Retina (tissue), 1 donor: ENCODE data around the gene SMG6.

Source experiments
- DNase-seq: peaks from one replicate; pipeline ENCODE4 v3.0.0-alpha.2; 2016

The SMG6 gene

DNA sequence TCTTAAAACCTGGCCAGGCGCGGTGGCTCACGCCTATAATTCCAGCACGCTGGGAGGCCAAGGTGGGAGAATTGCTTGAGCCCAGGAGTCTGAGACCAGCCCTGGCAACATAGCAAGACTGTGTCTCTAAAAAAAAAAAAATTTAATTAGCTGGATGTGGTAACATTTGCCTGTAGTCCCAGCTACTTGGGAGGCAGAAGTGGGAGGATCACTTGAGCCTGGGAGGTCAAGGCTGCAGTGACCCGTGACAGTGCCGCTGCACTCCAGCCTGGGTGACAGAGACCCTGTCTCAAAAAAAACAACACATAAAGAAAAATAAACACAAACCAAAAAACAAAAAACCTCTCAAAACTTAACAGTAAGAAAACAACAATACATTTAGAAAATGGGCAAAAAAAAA, 106.3 kb downstream of the SMG6 start:
- DNase-seq, result peak; percentile 13

DNA sequence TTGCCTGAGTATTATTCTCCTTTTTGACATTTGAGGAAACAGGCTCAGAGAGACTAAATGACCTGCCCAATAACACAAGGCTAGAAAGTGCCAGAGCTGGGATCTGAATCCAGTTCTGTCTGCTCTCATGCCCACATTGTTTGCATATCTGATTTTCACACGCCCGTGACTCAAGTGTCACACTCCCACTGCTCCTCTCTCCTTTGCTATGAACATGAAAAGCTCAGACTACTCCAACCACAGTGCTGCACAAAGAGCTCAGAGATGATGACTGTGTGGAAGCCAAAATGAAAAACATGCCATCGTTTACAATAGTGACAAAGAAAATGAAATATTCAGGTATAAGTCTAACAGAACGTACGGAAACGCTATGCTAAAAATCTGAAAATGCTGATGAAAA, 107.9 kb downstream of the SMG6 start:
- no peak for DNase-seq

DNA sequence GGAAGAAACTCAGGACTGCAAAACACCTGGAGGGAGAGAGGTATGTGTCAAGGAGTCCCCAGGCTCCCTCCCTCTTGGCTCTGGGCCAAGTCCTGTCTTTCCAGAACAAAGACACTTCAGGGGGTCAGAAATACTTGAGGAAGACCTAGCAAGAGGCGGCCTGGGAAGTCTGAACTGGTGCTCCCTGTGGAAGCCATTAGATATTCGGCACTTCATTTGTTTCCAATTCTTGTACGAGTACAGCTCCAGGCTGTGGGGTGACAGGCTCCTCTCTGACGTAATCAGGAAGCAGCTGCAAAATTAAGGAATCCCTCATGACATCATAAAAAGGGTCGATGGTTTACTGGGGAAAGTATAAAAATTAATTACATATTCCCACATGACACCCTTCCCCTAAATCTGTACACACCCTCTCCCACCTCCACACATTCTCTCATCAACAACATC, 108.7 kb downstream of the SMG6 start:
- no peak for DNase-seq

DNA sequence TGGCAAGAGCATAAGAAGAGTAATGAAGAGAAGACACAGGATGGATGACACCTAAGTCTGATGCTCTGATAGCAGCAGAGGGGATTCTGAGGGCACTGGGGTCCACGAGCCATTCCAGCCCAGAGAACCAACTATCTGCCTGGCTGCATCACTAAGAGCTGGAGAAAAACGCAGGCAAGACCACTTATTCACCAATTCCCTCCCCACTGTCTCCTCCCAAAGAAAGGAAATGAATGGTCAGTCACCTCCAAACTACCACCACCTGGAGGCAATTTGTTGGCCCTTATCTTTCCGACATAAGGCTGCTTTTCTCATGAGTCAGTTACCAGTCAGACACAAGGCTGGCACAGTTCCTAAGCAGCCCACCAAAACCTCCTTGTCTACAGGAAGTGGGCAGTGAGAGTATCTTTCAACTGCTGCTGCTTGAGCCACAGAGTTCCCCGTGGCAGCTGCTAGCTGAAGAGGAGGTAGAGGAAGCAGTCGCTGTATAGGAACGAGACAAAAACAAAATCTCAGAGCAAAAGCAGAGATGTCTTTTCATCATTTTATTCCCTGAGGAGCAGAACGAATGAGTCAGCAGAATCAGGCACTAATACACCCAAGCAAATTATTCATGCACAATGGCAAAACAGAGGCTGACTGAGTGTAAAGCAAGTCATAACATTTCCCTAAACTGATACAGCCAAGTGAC, 111.1 kb downstream of the SMG6 start:
- no peak for DNase-seq

- DNase-seq, result no peak
These were observed 111.8 kb downstream of the SMG6 start for GRCh38 chr17:2191785-2192184.

GRCh38 chr17:2191227-2191626, 112.4 kb downstream of the SMG6 start:
- no peak for DNase-seq

- DNase-seq, result no peak
These were observed 113.6 kb downstream of the SMG6 start for GRCh38 chr17:2190014-2190413.

DNA sequence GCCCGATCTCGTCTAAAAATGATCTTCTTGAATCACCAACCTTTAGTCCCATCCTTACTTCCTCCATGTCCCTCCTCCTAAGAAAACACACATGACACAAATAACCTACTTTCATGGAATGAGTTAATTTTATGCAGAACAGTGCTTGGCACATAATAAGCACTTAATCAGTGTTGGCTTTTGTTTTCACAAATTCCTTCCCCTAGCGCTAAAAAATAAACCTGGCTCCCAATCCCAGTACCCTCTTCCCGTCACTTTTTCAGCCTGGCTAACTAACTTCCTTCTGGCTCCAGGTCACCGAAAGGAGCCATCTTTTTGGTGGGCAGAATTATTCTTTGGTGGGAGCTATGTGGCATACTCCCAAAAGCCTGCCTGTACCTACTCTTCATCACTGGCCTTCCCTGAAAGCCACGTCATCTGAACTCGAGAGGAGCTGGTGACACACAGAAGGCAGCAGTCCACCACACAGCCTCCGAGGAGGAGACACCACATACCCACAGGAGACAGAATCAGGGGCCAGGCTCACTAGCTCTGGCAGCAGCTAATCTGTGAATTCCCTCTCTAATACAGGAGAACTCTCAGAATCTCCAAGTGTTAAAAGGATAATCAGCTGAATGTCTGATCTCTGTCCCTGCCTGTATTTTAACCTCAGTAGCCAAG, 114.5 kb downstream of the SMG6 start:
- DNase-seq, result no peak

- DNase-seq, result no peak
These were observed 115.8 kb downstream of the SMG6 start for GRCh38 chr17:2187758-2188157.

GRCh38 chr17:2186937-2187336, 116.6 kb downstream of the SMG6 start:
- DNase-seq, result no peak

- no peak for DNase-seq
These were observed 118.3 kb downstream of the SMG6 start for GRCh38 chr17:2184993-2185931.

- no peak for DNase-seq
These were observed 120.2 kb downstream of the SMG6 start for GRCh38 chr17:2183346-2183745.

DNA sequence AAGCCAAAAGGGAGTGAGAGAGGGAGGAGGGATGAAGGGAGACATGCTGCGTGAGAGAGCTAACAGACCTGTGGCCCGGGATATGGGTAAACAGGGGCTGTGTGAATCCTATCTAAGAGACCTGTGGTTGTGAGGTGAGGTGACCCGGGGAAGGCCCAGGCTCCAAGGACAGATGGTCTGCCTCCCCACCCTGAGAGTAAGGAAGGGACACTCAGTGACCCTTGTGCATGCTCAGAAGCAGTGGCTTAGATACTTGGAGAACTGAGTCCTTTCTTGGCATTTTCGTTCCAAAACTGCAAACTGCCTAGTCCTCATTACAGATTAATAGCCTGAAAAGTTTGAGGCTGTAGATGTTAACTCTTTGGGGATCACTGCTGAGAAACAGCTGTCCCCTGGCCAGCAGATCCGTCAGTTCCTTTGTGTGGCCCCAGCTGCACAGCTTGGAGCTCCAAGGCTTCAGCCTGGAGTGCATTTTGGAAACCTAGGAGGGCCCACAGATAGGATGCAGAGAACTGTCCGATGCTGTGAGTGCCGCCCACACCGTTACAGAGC, 121.6 kb downstream of the SMG6 start:
- DNase-seq, result no peak

DNA sequence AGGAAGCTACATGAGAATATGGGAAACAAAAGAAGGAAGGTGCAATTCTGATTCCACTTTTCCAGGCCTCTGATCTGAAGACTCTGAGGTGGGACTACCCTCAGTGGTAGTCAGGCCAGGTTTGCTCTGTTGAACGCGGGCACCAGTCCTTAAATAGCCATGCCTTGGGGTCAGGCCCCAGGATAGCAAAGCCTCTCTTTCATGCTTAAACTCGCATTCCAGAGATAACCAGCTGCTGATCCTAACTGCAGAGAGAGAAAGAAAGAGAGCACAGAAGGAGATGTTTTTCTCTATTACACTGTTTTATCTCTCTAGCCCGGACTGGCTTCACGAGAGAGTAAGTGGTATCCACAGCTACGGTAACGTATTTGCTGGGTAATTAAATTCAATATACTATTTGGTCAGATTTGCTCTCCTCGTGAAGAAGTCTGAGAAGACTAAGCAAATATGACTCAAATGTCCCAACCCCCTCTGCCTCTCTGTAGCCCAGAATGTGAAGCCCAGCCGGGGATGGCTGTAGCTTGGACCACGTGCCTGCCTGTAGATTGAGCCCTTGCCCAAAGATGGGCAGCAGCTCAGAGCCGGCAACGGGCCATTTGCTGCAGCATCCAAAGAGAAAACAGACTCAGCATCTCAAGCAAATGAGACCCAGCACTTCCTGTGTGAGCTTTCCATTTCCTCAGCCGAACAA, 122.2 kb downstream of the SMG6 start:
- DNase-seq, result no peak

- no peak for DNase-seq
These were observed 122.8 kb downstream of the SMG6 start for GRCh38 chr17:2180768-2181167.

GRCh38 chr17:2179615-2180295, 123.8 kb downstream of the SMG6 start:
- DNase-seq, result no peak

DNA sequence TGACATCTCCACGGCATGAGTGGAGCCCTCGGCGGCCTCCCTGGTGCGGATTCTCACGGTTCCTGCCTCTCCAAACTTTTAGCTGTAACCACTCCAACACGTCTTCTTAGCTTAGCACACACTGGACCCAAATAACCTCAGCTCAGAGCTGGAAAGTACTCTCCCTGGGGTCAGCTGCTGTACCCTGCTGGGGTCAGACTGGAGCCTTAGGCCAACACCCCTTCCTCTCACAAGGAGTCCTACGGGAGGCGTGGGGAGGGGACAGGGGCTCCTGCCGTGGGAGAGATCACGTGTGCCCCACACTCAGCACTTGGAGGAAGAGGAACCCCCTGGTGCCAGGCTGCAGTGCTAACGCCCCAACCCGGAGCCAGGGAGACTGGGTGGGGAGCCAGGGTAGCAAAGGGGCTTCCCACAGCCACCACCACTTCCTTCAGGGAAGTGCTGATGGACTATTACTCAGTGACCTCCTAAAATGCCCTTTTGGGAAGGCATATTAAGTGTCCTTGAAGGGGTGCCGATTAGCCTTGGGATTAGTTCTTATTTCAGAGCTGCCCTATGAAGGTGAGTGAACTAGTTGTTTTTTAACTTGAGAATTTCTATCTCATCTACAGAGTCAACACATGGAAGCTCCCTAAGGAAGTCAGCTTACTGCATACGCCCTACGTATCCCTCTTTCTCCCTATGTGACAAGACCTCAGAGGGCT, 124.6 kb downstream of the SMG6 start:
- DNase-seq, result no peak

- DNase-seq, result no peak
These were observed 126.3 kb downstream of the SMG6 start for GRCh38 chr17:2177235-2177811.

DNA sequence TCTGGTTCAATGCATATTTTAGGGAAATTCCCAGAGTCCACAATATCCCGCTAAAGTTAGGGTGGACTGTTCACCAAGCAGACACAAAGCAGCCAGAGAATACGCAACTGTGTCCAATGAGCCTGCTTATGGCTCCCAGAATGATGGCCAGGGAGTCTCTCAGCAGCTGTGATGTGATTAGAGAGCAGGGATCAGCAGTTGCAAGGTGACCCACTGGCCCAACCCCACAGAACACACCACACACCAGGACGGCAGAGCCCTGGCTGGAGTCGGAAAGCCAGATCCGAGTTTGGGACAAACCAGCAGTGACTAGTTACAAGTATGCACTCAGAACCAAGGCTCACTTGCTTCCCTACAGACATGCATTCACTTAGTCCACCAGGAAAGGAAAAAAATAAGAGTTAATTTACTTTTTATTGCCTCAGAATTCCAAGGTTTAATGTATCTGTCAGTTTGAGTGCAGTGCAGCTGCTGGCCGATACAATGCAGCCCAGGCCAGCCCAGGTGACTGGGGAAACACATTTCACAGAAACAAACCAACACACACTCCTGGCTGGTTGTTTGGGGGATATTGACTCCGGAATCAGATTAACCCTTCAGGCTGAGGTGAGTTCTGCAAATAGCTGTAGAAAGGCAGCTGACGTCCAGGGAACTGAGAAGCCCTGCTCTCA, 127.0 kb downstream of the SMG6 start:
- no peak for DNase-seq

DNA sequence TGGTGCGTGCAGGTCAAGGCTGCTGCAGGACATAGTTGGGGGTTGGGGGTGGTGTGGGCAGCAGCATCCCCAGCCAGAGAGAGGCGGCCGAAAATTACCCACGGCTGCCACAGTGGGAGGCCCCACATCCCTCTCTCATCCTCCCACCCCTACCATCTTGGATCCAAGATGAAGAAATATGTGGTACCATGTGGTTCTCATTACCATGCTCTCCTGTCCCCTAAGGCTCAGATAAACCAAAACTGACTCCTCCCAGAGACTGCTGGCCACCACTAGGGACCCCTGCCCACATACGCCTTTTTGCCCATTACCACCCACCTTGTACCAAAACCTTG, 128.3 kb downstream of the SMG6 start:
- no peak for DNase-seq
